CD4-positive, alpha-beta T cell treated with Interleukin-6 for 4 hours (primary cell): Measurements from ENCODE around the gene KNTC1.
"Not testable (repeated sequence)": the region's sequence is repeated elsewhere in the genome, so short reads cannot be mapped to it uniquely, and the experiment has no call there.

Source experiments
- DNase-seq: peaks from one replicate; pipeline ENCODE4 v3.0.0-alpha.2; 2020; ENCODE audit warnings: mixed read lengths

KNTC1 gene, protein sequence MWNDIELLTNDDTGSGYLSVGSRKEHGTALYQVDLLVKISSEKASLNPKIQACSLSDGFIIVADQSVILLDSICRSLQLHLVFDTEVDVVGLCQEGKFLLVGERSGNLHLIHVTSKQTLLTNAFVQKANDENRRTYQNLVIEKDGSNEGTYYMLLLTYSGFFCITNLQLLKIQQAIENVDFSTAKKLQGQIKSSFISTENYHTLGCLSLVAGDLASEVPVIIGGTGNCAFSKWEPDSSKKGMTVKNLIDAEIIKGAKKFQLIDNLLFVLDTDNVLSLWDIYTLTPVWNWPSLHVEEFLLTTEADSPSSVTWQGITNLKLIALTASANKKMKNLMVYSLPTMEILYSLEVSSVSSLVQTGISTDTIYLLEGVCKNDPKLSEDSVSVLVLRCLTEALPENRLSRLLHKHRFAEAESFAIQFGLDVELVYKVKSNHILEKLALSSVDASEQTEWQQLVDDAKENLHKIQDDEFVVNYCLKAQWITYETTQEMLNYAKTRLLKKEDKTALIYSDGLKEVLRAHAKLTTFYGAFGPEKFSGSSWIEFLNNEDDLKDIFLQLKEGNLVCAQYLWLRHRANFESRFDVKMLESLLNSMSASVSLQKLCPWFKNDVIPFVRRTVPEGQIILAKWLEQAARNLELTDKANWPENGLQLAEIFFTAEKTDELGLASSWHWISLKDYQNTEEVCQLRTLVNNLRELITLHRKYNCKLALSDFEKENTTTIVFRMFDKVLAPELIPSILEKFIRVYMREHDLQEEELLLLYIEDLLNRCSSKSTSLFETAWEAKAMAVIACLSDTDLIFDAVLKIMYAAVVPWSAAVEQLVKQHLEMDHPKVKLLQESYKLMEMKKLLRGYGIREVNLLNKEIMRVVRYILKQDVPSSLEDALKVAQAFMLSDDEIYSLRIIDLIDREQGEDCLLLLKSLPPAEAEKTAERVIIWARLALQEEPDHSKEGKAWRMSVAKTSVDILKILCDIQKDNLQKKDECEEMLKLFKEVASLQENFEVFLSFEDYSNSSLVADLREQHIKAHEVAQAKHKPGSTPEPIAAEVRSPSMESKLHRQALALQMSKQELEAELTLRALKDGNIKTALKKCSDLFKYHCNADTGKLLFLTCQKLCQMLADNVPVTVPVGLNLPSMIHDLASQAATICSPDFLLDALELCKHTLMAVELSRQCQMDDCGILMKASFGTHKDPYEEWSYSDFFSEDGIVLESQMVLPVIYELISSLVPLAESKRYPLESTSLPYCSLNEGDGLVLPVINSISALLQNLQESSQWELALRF (N-terminal part only)

GRCh38 chr12:122526683-122527477, at the start of gene KNTC1, which contains the start of gene RSRC2:
KNTC1 (plus strand) TSS chr12:122527249; CDS start chr12:122530064, 2,815 bp downstream.
RSRC2 (minus strand) TSS chr12:122526936; CDS start chr12:122526853, 83 bp downstream.
- peak; percentile 99 for DNase-seq

- no peak for DNase-seq
Measured at GRCh38 chr12:122480753-122481152, 46.3 kb upstream of the KNTC1 start.

DNA sequence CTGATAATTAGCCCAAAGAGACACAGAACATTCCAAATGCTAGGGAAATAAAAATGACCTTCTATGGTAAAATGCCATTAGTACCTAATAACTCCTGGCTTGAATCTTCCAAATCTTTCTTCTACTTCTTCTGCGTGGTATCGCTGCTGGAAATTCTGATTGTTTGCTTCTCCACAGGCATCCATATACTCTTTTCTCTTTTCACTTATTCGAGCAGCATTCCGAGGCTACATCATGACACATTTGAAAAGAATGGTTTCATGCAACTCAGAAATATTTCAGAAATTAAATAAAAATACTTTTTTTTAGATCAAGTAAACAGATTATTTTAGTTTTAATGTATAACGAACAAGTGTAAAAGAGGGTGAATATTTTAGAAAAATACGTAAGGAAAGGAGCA, 45.2 kb upstream of the KNTC1 start:
- DNase-seq: no peak

DNA sequence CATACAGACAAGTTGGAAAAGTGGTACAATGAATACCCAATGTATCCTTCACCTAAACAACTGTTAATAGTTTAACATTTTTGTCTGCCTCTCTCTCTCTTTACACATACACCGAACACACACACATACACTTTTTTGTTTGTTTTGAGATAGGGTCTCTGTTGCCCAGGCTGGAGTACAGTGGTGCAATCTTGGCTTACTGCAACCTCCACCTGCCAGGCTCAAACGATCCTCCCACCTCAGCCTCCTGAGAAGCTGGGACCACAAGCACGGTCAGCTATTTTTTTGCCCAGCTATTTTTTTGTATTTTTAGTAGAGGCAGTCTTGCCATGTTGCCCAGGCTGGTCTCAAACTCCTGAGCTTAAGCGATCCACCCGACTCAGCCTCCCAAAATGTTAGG, 43.1 kb upstream of the KNTC1 start:
- DNase-seq: no peak

- DNase-seq: not testable (repeated sequence)
Measured at GRCh38 chr12:122484385-122484784, 42.7 kb upstream of the KNTC1 start.

DNA sequence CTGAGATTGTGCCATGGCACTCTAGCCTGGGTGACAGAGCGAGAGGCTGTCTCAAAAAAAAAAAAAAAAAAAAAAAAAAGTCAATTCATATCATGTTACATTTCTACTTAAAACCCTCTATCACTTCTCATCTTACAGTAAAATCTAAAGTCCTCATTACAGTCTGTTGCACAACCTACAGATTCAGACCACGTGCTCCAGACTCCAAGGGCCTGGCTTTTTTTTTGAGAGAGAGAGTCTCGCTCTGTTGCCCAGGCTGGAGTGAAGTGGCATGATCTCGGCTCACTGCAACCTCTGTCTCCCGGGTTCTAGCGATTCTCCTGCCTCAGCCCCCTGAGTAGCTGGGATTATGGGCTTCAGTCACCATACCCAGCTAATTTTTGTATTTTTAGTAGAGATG, 40.7 kb upstream of the KNTC1 start:
- DNase-seq: not testable (repeated sequence)

DNA sequence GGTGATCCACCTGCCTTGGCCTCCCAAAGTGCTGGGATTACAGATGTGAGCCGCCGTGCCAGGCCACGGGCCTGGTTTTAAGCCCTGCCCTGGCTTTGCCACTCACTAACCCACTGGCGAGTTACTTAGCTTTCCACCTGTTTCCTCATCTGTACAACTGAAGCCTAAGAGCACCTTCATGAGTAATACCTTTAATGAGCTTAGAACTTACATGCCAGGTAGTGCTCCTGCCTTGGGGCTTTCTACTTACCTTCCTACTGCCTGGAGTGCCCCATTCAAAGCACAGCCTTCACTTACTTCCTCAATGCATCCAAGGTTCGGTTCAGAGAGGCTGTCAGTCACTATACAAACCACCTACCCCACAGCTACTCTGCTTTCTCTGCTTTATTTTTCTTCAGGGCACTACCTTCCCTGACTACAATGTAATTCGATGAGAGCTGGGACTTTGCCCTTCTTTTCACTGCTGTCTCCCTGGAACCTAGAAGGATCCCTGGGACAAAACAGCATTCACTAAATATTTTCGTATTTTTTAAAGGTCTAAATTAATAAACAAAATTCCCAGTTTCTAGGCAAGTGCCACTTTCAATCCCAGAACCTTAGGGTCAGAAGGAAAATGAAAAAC, 40.1 kb upstream of the KNTC1 start:
- DNase-seq: no peak

- not testable (repeated sequence) for DNase-seq
Measured at GRCh38 chr12:122487807-122488206, 39.2 kb upstream of the KNTC1 start.

- DNase-seq: no peak
Measured at GRCh38 chr12:122489038-122489437, 38.0 kb upstream of the KNTC1 start.

- DNase-seq: no peak
Measured at GRCh38 chr12:122491991-122492390, 35.1 kb upstream of the KNTC1 start.

DNA sequence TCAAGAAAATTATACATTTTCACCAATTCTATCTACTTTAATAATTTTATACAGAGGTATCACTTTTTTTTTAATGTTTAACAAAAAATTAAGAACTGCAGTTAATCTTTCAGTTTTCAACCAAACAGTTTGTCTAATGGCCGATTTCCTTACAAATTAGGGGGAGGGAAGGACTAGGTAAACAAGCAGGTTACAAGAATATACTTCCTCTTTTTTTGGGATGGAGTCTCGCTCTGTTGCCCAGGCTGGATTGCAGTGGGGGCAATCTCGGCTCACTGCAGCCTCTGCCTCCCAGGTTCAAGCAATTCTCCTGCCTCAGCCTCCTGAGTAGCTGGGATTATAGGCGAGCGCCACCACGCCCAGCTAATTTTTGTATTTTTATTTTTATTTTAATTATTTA, 33.8 kb upstream of the KNTC1 start:
- not testable (repeated sequence) for DNase-seq

DNA sequence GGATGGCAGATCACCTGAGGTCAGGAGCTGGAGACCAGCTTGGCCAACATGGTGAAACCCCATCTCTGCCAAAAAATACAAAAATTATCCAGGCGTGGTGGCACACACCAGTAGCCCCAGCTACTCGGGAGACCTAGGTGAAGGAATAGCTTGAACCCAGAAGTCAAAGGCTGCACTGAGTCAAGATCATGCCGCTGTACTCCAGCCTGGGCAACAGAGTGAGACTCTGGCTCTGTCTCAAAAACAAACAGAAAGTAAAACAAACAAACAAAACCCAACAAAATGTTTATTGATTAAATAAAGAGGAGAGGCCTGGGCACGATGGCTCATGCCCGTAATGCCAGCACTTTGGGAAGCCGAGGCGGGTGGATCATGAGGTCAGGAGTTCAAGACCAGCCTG, 31.8 kb upstream of the KNTC1 start:
- no peak for DNase-seq

- DNase-seq: peak; percentile 31
Measured at GRCh38 chr12:122499991-122500684, 26.9 kb upstream of the KNTC1 start.

- peak; percentile 97 for DNase-seq
Measured at GRCh38 chr12:122500685-122501488, 26.2 kb upstream of the KNTC1 start, which contains the start of gene ZCCHC8. ZCCHC8 (minus strand) TSS chr12:122500932; CDS start chr12:122500840, 92 bp downstream.

DNA sequence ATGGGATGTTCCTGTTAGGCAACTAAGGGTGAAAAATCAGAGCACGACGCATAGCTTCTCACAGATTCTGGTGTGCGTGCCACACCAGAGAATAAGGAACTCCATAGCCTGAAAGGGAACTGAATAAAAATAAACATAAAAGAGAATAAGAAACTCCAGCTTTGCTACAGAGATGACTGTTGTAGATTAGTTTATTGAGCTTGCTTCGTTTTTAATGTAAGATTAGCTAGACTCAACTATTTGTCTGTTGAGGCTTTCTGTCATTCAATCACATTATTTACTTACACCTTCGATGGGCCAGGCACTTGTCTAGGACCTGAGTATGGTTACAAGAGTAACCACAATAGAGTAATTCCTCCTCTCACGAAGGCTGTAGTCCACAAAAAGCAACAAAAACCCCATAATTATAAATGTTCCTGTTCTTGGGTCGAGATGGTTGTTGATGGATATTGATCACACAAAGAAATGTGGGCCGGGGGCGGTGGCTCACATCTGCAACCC, 25.5 kb upstream of the KNTC1 start:
- no peak for DNase-seq

DNA sequence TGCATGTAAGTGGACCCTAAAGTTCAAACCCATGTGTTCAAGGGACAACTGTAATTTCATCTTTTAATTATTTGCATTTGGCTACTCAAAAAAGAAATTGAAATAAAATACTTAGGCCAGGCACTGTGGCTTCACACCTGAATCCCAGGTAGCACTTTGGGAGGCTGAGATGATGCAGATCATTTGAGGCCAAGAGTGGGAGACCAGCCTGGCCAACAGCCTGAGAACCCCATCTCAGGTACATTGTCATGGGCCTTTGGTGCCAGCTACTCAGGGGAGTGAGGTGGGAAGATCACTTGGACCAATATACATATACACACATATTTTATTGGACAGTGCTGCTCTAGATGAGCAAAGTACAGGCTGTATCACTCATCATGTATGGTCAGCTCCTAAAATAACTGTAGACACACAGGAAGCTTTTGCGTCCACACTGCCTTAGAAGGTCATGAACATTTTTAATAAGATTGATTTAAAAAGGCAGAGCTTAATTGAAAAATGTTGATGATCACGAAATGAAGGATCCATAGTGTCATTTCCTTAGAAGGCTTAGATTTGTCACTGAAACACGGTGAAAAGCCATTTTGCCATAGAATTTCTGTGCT, 23.8 kb upstream of the KNTC1 start:
- DNase-seq: no peak

- no peak for DNase-seq
Measured at GRCh38 chr12:122503783-122504590, 23.1 kb upstream of the KNTC1 start.

DNA sequence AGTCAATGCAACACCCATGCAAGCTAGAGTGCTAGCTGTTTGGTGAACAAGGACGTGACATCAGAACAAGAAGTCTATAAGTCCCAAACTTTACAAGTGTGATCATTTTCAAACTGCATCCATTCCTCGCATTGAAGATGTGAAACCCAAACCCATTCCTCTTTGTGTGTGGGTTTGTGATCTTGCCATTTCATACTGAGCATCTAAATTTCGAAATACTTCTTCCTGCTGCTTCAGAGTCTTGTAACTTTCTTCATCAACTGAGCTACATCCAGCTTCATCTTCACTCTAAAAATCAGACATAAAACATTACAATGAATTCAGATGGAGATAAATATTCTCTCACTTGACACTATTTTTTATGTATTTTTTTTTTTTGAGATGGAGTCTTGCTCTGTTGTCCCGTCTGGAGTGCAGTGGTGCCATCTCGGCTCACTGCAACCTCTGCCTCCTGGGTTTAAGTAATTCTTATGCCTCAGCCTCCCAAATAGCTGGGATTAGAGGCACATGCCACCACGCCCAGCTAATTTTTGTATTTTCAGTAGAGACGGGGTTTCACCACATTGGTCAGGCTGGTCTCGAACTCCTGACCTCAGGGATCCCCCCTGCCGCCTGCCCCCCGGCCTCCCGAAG, 21.5 kb upstream of the KNTC1 start:
- no peak for DNase-seq
